K562 (cell line): ENCODE measurements around the gene EPB41L1. TPM values are rescaled to one million over a fixed set of nuclear protein-coding genes. Genes with fewer than 3 reads are reported as not detected.

Experiments used
- ATAC-seq: fragments of 200-7000 bp; cut with Tn5 transposase; 3 replicates; pipeline ENCODE4 v1.9.1; 2020; ENCODE audit warnings: moderate library complexity
- BruUV-seq: library from RNA; stranded (reverse); fragments of 400-500 nt; replicated peaks from 2 replicates; lab custom pipeline; 2021; lab: Mats Ljungman, UMichigan
- CTCF ChIA-PET: fragments of 300-600 bp; formaldehyde crosslinking; extraction: SDS; loops from one replicate; lab custom pipeline; 2021; ENCODE audit warnings: low intra/inter-chr PET ratio; lab: Yijun Ruan, JAX
- POLR2A ChIA-PET: fragments of 300-600, 350-650 bp; sonication (Branson Sonifier 250); formaldehyde crosslinking; extraction: SDS; loops from one replicate; lab custom pipeline; 2021; ENCODE audit warnings: antibody characterized with exemption, inconsistent platforms; lab: Yijun Ruan, JAX
- DNase-seq, 4 experiments: peaks; one replicate each; pipeline versions ENCODE4 v3.0.0 to v3.0.0-alpha.2; 2011 to 2018; ENCODE audit warnings: low spot score in 3 of 4, mixed read lengths in 3 of 4; ENCODE audit errors: extremely low read depth in 1 of 4
- FAIRE-seq: peaks from 2 replicates; lab custom pipeline; 2011; peaks lifted over from hg19 to GRCh38; lab: Jason Lieb, UNC
- H2AFZ ChIP-seq: 2 replicates; pipeline ENCODE4 v1.6.0; 2011; ENCODE audit warnings: low read depth, low read length, control low read depth, inconsistent platforms
- H3K27ac ChIP-seq: fragments of 200-600 bp; 3 replicates; pipeline ENCODE4 v1.8.0; 2011; ENCODE audit warnings: low read depth, mild to moderate bottlenecking, control low read depth, inconsistent platforms, low read length, moderate library complexity, mixed read lengths; ENCODE audit errors: extremely low read depth
- H3K27me3 ChIP-seq, 2 experiments: fragments of 300-600 bp in 1 of 2; 2 replicates in 1 of 2; 3 replicates in 1 of 2; pipeline versions ENCODE4 v1.6.0 to v1.8.0; 2011; ENCODE audit warnings: inconsistent platforms in 2 of 2, low read length in 2 of 2, mild to moderate bottlenecking in 1 of 2, mixed read lengths in 1 of 2, moderate library complexity in 1 of 2; ENCODE audit not compliant: control insufficient read depth in 2 of 2, insufficient read depth in 2 of 2
- H3K36me3 ChIP-seq: fragments of 300-600 bp; 3 replicates; pipeline ENCODE4 v1.8.0; 2011; ENCODE audit warnings: mild to moderate bottlenecking, low read length, inconsistent platforms; ENCODE audit not compliant: control insufficient read depth, insufficient read depth
- H3K4me1 ChIP-seq, 2 experiments: fragments of 200-600 bp in 1 of 2; replicated peaks in 1 of 2; 2 replicates in 1 of 2; 3 replicates in 1 of 2; pipeline versions ENCODE4 v1.5.1 to v1.8.0; 2011; ENCODE audit warnings: inconsistent platforms in 2 of 2, low read length in 2 of 2, mild to moderate bottlenecking in 1 of 2, mixed read lengths in 1 of 2, moderate library complexity in 1 of 2; ENCODE audit not compliant: control insufficient read depth in 2 of 2, insufficient read depth in 2 of 2
- H3K4me2 ChIP-seq: 2 replicates; pipeline ENCODE4 v1.6.1; 2011; ENCODE audit warnings: low read length, control low read depth, inconsistent platforms, mixed read lengths; ENCODE audit not compliant: insufficient read depth
- H3K4me3 ChIP-seq: fragments of 200-600 bp; sonication (generic), shearing (Covaris generic); 2 replicates; pipeline ENCODE4 v1.5.1; 2016; ENCODE audit warnings: control low read depth, inconsistent platforms
- H3K79me2 ChIP-seq: fragments of 200-600 bp; 3 replicates; pipeline ENCODE4 v1.8.0; 2011; ENCODE audit warnings: low read length, inconsistent platforms; ENCODE audit not compliant: control insufficient read depth, insufficient read depth
- H3K9ac ChIP-seq, 2 experiments: 2 replicates each; pipeline versions ENCODE4 v1.6.0 to v1.6.1; 2011; ENCODE audit warnings: low read depth in 2 of 2, low read length in 2 of 2, control low read depth in 1 of 2, inconsistent platforms in 1 of 2, mild to moderate bottlenecking in 1 of 2, mixed read lengths in 1 of 2; ENCODE audit not compliant: insufficient read depth in 1 of 2
- H3K9me1 ChIP-seq: one replicate; pipeline ENCODE4 v1.6.0; 2011; ENCODE audit warnings: inconsistent platforms, mild to moderate bottlenecking, low read length, moderate library complexity; ENCODE audit not compliant: control insufficient read depth, insufficient read depth
- H3K9me3 ChIP-seq: replicated peaks from 2 replicates; pipeline ENCODE4 v1.5.1; 2011; ENCODE audit warnings: low read depth, low read length, inconsistent platforms; ENCODE audit not compliant: control insufficient read depth, insufficient read depth
- H4K20me1 ChIP-seq: replicated peaks from 2 replicates; pipeline ENCODE4 v1.6.1; 2011; ENCODE audit warnings: low read length, inconsistent platforms, mixed read lengths; ENCODE audit not compliant: control insufficient read depth, insufficient read depth
- MTA1 ChIP-seq: fragments of 450-650 bp; IDR thresholded peaks from 2 replicates; pipeline ENCODE4 v1.6.1; 2017; ENCODE audit warnings: borderline replicate concordance
- MTA2 ChIP-seq: fragments of 450-650 bp; IDR thresholded peaks from 2 replicates; pipeline ENCODE4 v1.6.1; 2016; ENCODE audit warnings: low read depth
- PTBP1 ChIP-seq: fragments of 200-400 bp; formaldehyde crosslinking; IDR thresholded peaks from 2 replicates; pipeline ENCODE4 v1.6.1; 2017; ENCODE audit warnings: low read depth, low read length
- SAFB ChIP-seq: fragments of 200-400 bp; formaldehyde crosslinking; IDR thresholded peaks from 2 replicates; pipeline ENCODE4 v1.6.1; 2017; ENCODE audit warnings: low read depth, low read length, borderline replicate concordance
- ZNF324 ChIP-seq: fragments of 250-450 bp; sonication (Bioruptor Pico); IDR thresholded peaks from 2 replicates; pipeline ENCODE4 v1.4.0; 2020; ENCODE audit warnings: mild to moderate bottlenecking
- WGBS: fragments of 100-300 bp; shearing (Covaris generic); methylation state at CpG from one replicate; pipeline ENCODE4 v1.1.6; 2016; ENCODE audit warnings: low coverage, mixed read lengths; ENCODE audit not compliant: insufficient coverage; ENCODE audit errors: missing lambda C conversion rate; 5-methylcytosine and 5-hydroxymethylcytosine counted together
- in situ Hi-C: fragments of 300-500 bp; cut with MboI; formaldehyde crosslinking; loops from 4 replicates; pipeline ENCODE4 v1.15.0; 2018; ENCODE audit warnings: inconsistent platforms, mixed read lengths
- intact Hi-C: fragments of 100-400 bp; cut with micrococcal nuclease; formaldehyde crosslinking; loops from 2 replicates; pipeline ENCODE4 v1.14.2; 2022
- polyA plus RNA-seq, 8 experiments: library from polyadenylated mRNA; depleted of rRNA in 4 of 8; stranded (reverse) in 5 of 8; unstranded in 3 of 8; fragments of >200 nt; fragmentation: Nextera tagmentation in 2 of 8; fragmentation: Illumina TruSeq in 1 of 8; extraction: Ambion mirVana in 2 of 8; extraction: Trizol in 1 of 8; gene quantifications; 2 replicates each; pipeline versions ENCODE4 v1.2.1 to v1.2.3, GENCODE V29; 2011 to 2014; ENCODE audit warnings: inconsistent platforms in 1 of 8, missing spikeins in 1 of 8
- total RNA-seq, 7 experiments: library from RNA; depleted of rRNA in 6 of 7; stranded (reverse); fragments of >200 nt in 6 of 7; fragmentation: Illumina TruSeq in 2 of 7; extraction: Trizol in 2 of 7; gene quantifications; 2 replicates each; pipeline versions ENCODE4 v1.2.1 to v1.2.3, GENCODE V29; 2011 to 2021; ENCODE audit warnings: low replicate concordance in 1 of 7
- TF ChIP-seq, protein P1 (sequence below), 2 experiments: fragments of 150-350 bp in 1 of 2; IDR thresholded peaks; 2 replicates each; pipeline ENCODE4 v1.6.1; 2012 to 2016; ENCODE audit warnings: low read depth in 2 of 2, low read length in 2 of 2, mild to moderate bottlenecking in 1 of 2, moderate library complexity in 1 of 2
- TF ChIP-seq, protein P2 (sequence below): fragments of 250-450 bp; sonication (Bioruptor Pico); IDR thresholded peaks from 2 replicates; pipeline ENCODE4 v1.4.0; 2020

The EPB41L1 gene
- total and polyA plus RNA-seq, 9 of the 15 experiments (the other 6 are each of a cell fraction or from before 2014, with no cell fraction given), result 0.11 to 4.3 (median 1.3) TPM

DNA sequence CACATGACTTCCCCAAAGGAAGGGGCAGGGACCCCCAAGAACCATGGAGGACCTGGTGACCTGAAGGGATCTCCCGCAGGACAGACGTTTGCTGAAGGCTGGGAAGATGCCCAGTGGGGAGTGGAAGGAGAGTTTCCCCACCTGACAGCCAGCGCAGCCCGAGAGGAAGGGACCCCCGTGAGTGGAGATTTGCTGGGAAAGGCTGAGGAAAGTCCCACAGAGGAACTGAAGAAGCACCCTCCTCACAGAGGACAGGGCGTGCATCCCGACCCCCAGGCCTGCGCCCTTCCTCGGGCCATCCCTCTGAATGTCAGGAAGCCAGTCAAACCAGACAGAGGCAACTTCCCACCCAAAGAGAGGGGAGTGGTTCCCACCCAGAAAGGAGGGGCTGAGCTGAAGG lies 52.1 kb downstream of the EPB41L1 start:
- FAIRE-seq (no peak), DNase-seq (no peak)
- POLR2A ChIA-PET, result interaction anchor here (0.6 to 0.7 kb wide), 5 partner anchors 59 to 274 kb away, joined by 3 to 5 read pairs (median 3); no protein-coding TSS in a partner anchor
- CTCF ChIA-PET, result interaction anchor here (1.0 kb wide), 1 partner anchor 233 kb away, joined by 4 read pairs; no protein-coding TSS in a partner anchor
- Histone ChIP-seq H3K4me1 (no peaks in the 10 kb centered on the region), H3K9ac (no peak overlapping the region), H3K27ac (no peak overlapping the region), H3K4me2 (no peak overlapping the region), H3K9me3 (no peaks in the 10 kb centered on the region), H3K4me3 (no peak overlapping the region)
- in situ Hi-C loops (loop anchor here (25.0 kb wide), 1 partner anchor 231 kb away; no protein-coding TSS in a partner anchor), intact Hi-C loops (no loop called here)
- TF ChIP-seq MTA2 (no peak), MTA1 (no peak), PTBP1 (no peak), SAFB (no peak), ZNF324 (CRISPR knock-in tag) (no peak)
- TF ChIP-seq, protein P1, sequence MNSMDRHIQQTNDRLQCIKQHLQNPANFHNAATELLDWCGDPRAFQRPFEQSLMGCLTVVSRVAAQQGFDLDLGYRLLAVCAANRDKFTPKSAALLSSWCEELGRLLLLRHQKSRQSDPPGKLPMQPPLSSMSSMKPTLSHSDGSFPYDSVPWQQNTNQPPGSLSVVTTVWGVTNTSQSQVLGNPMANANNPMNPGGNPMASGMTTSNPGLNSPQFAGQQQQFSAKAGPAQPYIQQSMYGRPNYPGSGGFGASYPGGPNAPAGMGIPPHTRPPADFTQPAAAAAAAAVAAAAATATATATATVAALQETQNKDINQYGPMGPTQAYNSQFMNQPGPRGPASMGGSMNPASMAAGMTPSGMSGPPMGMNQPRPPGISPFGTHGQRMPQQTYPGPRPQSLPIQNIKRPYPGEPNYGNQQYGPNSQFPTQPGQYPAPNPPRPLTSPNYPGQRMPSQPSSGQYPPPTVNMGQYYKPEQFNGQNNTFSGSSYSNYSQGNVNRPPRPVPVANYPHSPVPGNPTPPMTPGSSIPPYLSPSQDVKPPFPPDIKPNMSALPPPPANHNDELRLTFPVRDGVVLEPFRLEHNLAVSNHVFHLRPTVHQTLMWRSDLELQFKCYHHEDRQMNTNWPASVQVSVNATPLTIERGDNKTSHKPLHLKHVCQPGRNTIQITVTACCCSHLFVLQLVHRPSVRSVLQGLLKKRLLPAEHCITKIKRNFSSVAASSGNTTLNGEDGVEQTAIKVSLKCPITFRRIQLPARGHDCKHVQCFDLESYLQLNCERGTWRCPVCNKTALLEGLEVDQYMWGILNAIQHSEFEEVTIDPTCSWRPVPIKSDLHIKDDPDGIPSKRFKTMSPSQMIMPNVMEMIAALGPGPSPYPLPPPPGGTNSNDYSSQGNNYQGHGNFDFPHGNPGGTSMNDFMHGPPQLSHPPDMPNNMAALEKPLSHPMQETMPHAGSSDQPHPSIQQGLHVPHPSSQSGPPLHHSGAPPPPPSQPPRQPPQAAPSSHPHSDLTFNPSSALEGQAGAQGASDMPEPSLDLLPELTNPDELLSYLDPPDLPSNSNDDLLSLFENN (IDR thresholded peaks at IDR 0.05; ENCODE audit: low read depth in 2 of 2, low read length in 2 of 2), result no peak
- TF ChIP-seq, protein P2, sequence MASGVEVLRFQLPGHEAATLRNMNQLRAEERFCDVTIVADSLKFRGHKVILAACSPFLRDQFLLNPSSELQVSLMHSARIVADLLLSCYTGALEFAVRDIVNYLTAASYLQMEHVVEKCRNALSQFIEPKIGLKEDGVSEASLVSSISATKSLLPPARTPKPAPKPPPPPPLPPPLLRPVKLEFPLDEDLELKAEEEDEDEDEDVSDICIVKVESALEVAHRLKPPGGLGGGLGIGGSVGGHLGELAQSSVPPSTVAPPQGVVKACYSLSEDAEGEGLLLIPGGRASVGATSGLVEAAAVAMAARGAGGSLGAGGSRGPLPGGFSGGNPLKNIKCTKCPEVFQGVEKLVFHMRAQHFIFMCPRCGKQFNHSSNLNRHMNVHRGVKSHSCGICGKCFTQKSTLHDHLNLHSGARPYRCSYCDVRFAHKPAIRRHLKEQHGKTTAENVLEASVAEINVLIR (CRISPR knock-in tag), result no peak
- TF ChIP-seq, all 486 proteins: peak for 0
- Histone ChIP-seq H4K20me1 (peaks cover 7% of the 10 kb centered on the region), H3K79me2 (no peaks in the 10 kb centered on the region), H3K9me1 (no peaks in the 10 kb centered on the region), H3K27me3 (peaks cover 54 to 71% of the 10 kb centered on the region in 2 experiments), H3K36me3 (no peaks in the 10 kb centered on the region), H2AFZ (no peak overlapping the region)
- no TSS peak for BruUV-seq
- ATAC-seq, result no peak
- 3% methylated on average over 9 of the region's 9 CpGs for WGBS
